HL-60 (cell line): ENCODE measurements around the gene IRX4.

Experiments used
- DNase-seq, 2 experiments: peaks; one replicate each; pipeline ENCODE4 v3.0.0-alpha.2; 2010 to 2020; ENCODE audit warnings: low read depth in 1 of 2, low spot score in 1 of 2
- H3K27ac ChIP-seq: fragments of 250-450 bp; sonication (Bioruptor Pico); replicated peaks from 2 replicates; pipeline ENCODE4 v1.5.1; 2020; ENCODE audit warnings: mild to moderate bottlenecking, moderate library complexity
- H3K27me3 ChIP-seq: fragments of 250-450 bp; sonication (Bioruptor Pico); 2 replicates; pipeline ENCODE4 v1.5.1; 2021; ENCODE audit warnings: mild to moderate bottlenecking, moderate library complexity; ENCODE audit not compliant: insufficient read depth, poor library complexity, severe bottlenecking
- H3K4me3 ChIP-seq: replicated peaks from 2 replicates; pipeline ENCODE4 v1.5.1; 2011; ENCODE audit warnings: mild to moderate bottlenecking, control low read depth, low read length; ENCODE audit not compliant: insufficient read depth
- CTCF ChIP-seq: IDR thresholded peaks from one replicate; pipeline ENCODE4 v1.5.1; 2011; ENCODE audit warnings: low read length, control low read depth, inconsistent platforms; ENCODE audit not compliant: insufficient read depth
- GABPA ChIP-seq: IDR thresholded peaks from 2 replicates; pipeline ENCODE4 v1.6.1; 2012; ENCODE audit warnings: low read depth
- POLR2AphosphoS5 ChIP-seq: IDR thresholded peaks from 2 replicates; pipeline ENCODE4 v1.6.1; 2012; ENCODE audit warnings: low read depth
- REST ChIP-seq: IDR thresholded peaks from 2 replicates; pipeline ENCODE4 v1.6.1; 2012; ENCODE audit warnings: low read depth; ENCODE audit not compliant: insufficient replicate concordance
- SPI1 ChIP-seq: IDR thresholded peaks from 2 replicates; pipeline ENCODE4 v1.6.1; 2012; ENCODE audit warnings: low read depth, mild to moderate bottlenecking, borderline replicate concordance

Gene IRX4

GRCh38 chr5:1893754-1894153, 11.0 kb upstream of the IRX4 start:
- H3K27ac ChIP-seq: no peak overlapping the region
- no peak for DNase-seq
- peaks cover 15% of the 10 kb centered on the region for H3K27me3 ChIP-seq
- no peak overlapping the region for H3K4me3 ChIP-seq
- TF ChIP-seq CTCF (no peak), POLR2AphosphoS5 (no peak), SPI1 (no peak), REST (no peak)

GRCh38 chr5:1892685-1893445, 10.1 kb upstream of the IRX4 start:
- no peak overlapping the region for H3K4me3 ChIP-seq
- no peak for TF ChIP-seq REST
- TF ChIP-seq GABPA: no peak
- no peak for TF ChIP-seq SPI1
- no peak for TF ChIP-seq POLR2AphosphoS5
- no peak for TF ChIP-seq CTCF
- H3K27me3 ChIP-seq: peaks cover 24% of the 10 kb centered on the region
- DNase-seq: no peak
- no peak overlapping the region for H3K27ac ChIP-seq

GRCh38 chr5:1892211-1892610, 9.5 kb upstream of the IRX4 start:
- Histone ChIP-seq H3K4me3 (no peak overlapping the region), H3K27me3 (peaks cover 31% of the 10 kb centered on the region), H3K27ac (no peak overlapping the region)
- TF ChIP-seq CTCF: no peak
- TF ChIP-seq POLR2AphosphoS5: no peak
- no peak for TF ChIP-seq GABPA
- TF ChIP-seq SPI1: no peak
- no peak for TF ChIP-seq REST
- DNase-seq: no peak
